ENCODE results near the gene CCL28. TPM values are rescaled to one million over a fixed set of nuclear protein-coding genes. Genes with fewer than 3 reads are reported as not detected.

Gene CCL28
- total RNA-seq, 2 donors from 2014 or later, result 11.4 to 22.8 TPM

DNA sequence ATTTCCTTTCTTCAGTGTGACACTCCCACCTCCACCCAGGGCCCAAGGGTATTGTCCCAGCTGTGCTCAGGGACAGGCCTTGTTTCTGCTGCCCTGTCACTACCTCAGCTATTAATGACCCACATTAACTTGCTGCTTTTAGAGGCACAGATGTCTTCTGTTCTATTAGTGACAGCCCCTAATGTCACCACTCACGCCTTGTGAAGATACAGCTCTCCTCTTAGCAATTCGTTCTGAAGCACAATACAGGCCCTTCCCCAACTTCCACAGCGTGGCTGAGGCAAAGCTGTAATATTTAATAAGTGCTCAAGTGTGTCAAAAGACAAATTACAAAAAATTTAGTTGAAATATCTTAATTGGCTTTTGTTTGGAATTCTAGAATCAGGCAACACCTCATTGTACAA is 54.3 kb downstream of the CCL28 start:
- H3K27ac Mint-ChIP-seq, result no peak overlapping the region
- no peak for ATAC-seq (replicated peaks)
- peaks cover 7% of the 10 kb centered on the region for H3K9me3 Mint-ChIP-seq
- H3K36me3 Mint-ChIP-seq (ENCODE audit: low read depth), result no peaks in the 10 kb centered on the region
- no peaks in the 10 kb centered on the region for H3K27me3 Mint-ChIP-seq
- H3K4me1 Mint-ChIP-seq, result no peaks in the 10 kb centered on the region
- H3K4me3 Mint-ChIP-seq, result no peak overlapping the region

DNA sequence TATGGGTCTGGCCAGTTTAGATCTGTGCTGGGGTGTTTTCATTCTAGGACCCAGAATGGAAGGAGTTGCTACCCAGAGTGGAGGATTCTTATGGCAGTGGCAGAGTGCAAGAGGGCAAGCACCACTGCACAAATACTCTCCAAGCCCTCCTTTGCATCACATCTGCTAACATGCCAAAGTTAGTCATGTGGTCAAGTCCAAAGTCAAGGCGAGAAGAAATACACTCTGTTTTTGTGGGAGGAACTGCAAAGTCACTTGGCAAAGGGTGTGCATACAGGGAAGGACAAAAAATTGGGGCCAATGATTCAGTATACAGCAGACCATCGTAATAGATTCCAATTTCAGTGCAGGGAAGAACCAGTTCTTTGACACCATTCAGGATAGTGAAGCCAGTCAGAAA is 55.1 kb downstream of the CCL28 start:
- H3K4me3 Mint-ChIP-seq, result no peak overlapping the region
- H3K4me1 Mint-ChIP-seq, result no peaks in the 10 kb centered on the region
- ATAC-seq (replicated peaks), result no peak
- peaks cover 7% of the 10 kb centered on the region for H3K9me3 Mint-ChIP-seq
- H3K27me3 Mint-ChIP-seq, result no peaks in the 10 kb centered on the region
- H3K36me3 Mint-ChIP-seq (ENCODE audit: low read depth), result no peaks in the 10 kb centered on the region
- H3K27ac Mint-ChIP-seq, result no peak overlapping the region

DNA sequence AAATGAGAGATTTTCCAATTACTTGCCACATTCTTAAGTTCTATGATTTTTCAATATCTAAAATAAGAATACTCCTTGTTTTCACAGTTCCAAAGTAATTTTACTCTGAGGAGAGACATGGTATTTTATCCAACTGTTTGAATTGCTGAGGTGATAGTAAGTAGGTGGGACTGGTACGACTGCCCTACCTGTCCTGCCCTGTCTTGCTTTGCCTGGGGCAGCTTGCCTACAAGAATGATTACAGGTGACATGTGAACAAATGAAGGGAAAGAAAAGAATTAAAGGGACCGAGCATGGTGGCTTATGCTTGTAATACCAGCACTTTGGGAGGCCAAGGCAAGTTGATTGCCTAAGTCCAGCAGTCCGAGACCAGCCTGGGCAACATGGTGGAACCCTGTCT is 57.4 kb downstream of the CCL28 start:
- ATAC-seq (replicated peaks), result no peak

DNA sequence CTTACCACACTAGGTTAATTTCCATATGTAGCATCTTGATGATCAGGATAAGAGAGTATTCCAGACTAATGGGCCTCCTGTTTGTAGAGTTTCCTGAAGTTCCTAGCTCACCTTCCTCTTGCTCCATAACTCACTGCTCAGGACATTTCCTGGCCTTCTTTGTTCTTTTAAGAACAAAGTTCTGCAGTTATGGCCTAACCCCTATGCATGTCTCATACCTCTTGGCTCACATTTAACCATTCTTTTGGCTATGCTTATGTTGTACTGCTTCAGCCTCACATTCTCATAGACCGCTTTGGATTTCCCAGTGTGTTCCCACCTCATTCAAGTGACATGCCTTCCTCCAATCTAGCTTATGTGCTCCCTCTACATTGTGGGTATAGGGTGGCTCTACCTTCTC is 58.5 kb downstream of the CCL28 start:
- no peak overlapping the region for H3K27ac Mint-ChIP-seq
- H3K4me1 Mint-ChIP-seq, result no peaks in the 10 kb centered on the region
- ATAC-seq (replicated peaks), result no peak
- H3K36me3 Mint-ChIP-seq (ENCODE audit: low read depth), result no peaks in the 10 kb centered on the region
- no peak overlapping the region for H3K4me3 Mint-ChIP-seq
- H3K27me3 Mint-ChIP-seq, result peaks cover 6% of the 10 kb centered on the region
- H3K9me3 Mint-ChIP-seq, result no peaks in the 10 kb centered on the region

More for the DNA sequence above, 57.4 kb downstream of the CCL28 start:
- Mint-ChIP-seq H3K9me3 (peaks cover 6% of the 10 kb centered on the region), H3K36me3 (ENCODE audit: low read depth) (no peaks in the 10 kb centered on the region), H3K27me3 (peaks cover 6% of the 10 kb centered on the region), H3K27ac (no peak overlapping the region), H3K4me3 (no peak overlapping the region), H3K4me1 (no peaks in the 10 kb centered on the region)

DNA sequence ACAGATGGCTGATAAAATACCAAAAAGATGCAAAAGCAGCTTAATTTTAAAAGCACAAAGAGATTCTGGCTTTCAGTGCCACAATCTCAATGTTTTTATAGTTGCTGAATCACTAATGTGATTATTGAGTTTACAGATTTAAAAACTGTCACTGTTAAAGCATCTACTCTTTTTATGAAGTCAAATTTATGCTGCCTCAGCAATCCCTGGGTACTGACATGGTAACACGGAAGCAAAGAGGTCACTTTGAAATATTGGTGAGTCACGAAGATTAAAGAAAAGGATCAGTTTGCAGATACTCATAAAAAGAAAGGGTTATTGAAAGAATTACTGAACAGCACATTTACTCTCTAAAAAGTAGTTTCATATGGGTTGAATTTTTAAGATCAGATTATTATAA is 59.3 kb downstream of the CCL28 start:
- H3K27me3 Mint-ChIP-seq, result peaks cover 6% of the 10 kb centered on the region
- H3K36me3 Mint-ChIP-seq (ENCODE audit: low read depth), result no peaks in the 10 kb centered on the region
- no peak for ATAC-seq (replicated peaks)
- H3K27ac Mint-ChIP-seq, result no peak overlapping the region
- no peaks in the 10 kb centered on the region for H3K4me1 Mint-ChIP-seq
- no peaks in the 10 kb centered on the region for H3K9me3 Mint-ChIP-seq
- H3K4me3 Mint-ChIP-seq, result no peak overlapping the region

- no peaks in the 10 kb centered on the region for H3K9me3 Mint-ChIP-seq
- H3K4me1 Mint-ChIP-seq, result no peaks in the 10 kb centered on the region
- peaks cover 6% of the 10 kb centered on the region for H3K27me3 Mint-ChIP-seq
- no peak overlapping the region for H3K4me3 Mint-ChIP-seq
- no peaks in the 10 kb centered on the region for H3K36me3 Mint-ChIP-seq (ENCODE audit: low read depth)
- no peak overlapping the region for H3K27ac Mint-ChIP-seq
- no peak for ATAC-seq (replicated peaks)
These were observed 60.1 kb downstream of the CCL28 start for GRCh38 chr5:43352131-43352530.

- H3K4me1 Mint-ChIP-seq, result no peaks in the 10 kb centered on the region
- no peak for ATAC-seq (replicated peaks)
- peaks cover 6% of the 10 kb centered on the region for H3K27me3 Mint-ChIP-seq
- no peak overlapping the region for H3K4me3 Mint-ChIP-seq
- no peak overlapping the region for H3K27ac Mint-ChIP-seq
- no peaks in the 10 kb centered on the region for H3K36me3 Mint-ChIP-seq (ENCODE audit: low read depth)
- no peaks in the 10 kb centered on the region for H3K9me3 Mint-ChIP-seq
These were observed 63.3 kb downstream of the CCL28 start for GRCh38 chr5:43348861-43349363.

- H3K4me1 Mint-ChIP-seq, result no peaks in the 10 kb centered on the region
- H3K27me3 Mint-ChIP-seq, result peaks cover 6% of the 10 kb centered on the region
- no peaks in the 10 kb centered on the region for H3K36me3 Mint-ChIP-seq (ENCODE audit: low read depth)
- ATAC-seq (replicated peaks), result no peak
- H3K27ac Mint-ChIP-seq, result no peak overlapping the region
- no peak overlapping the region for H3K4me3 Mint-ChIP-seq
- H3K9me3 Mint-ChIP-seq, result no peaks in the 10 kb centered on the region
These were observed 64.0 kb downstream of the CCL28 start for GRCh38 chr5:43348207-43348606.

- H3K4me1 Mint-ChIP-seq, result peaks cover 12% of the 10 kb centered on the region
- ATAC-seq (replicated peaks), result peak; percentile 73
- H3K27me3 Mint-ChIP-seq, result peaks cover 5% of the 10 kb centered on the region
- H3K36me3 Mint-ChIP-seq (ENCODE audit: low read depth), result peaks cover 10% of the 10 kb centered on the region
- peak overlapping the region; percentile 28 for H3K27ac Mint-ChIP-seq
- H3K4me3 Mint-ChIP-seq, result peak overlapping the region; percentile 1
- H3K9me3 Mint-ChIP-seq, result peaks cover 7% of the 10 kb centered on the region
These were observed 73.3 kb downstream of the CCL28 start for GRCh38 chr5:43338862-43339261.

- peak overlapping the region; percentile 22 for H3K4me3 Mint-ChIP-seq
- H3K36me3 Mint-ChIP-seq (ENCODE audit: low read depth), result peaks cover 10% of the 10 kb centered on the region
- peak overlapping the region; percentile 40 for H3K27ac Mint-ChIP-seq
- H3K9me3 Mint-ChIP-seq, result peaks cover 23% of the 10 kb centered on the region
- H3K27me3 Mint-ChIP-seq, result peaks cover 22% of the 10 kb centered on the region
- peak; percentile 93 for ATAC-seq (replicated peaks)
- H3K4me1 Mint-ChIP-seq, result peaks cover 12% of the 10 kb centered on the region
These were observed 76.0 kb downstream of the CCL28 start for GRCh38 chr5:43336159-43336558.

DNA sequence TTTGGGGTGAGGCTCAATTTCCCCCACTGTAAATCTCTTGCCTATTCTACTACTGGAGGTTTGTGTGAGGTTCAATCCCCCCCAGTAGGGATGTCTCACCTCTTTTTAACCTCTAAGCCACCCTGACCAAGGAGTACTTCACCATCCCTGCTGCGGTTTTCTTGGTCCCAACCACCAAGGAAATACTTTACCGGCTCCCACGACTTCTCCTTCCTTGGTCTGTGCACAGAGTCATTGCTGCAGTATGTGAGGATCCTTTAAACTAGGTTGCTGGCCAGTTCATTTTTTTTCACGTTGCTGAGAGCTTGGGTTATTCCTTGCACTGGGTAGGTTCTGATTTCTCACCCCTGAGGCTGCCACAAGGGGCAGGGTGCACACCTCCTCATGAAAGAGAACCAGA is 76.5 kb downstream of the CCL28 start:
- H3K4me1 Mint-ChIP-seq, result peaks cover 12% of the 10 kb centered on the region
- peak overlapping the region; percentile 40 for H3K27ac Mint-ChIP-seq
- peaks cover 23% of the 10 kb centered on the region for H3K9me3 Mint-ChIP-seq
- peaks cover 10% of the 10 kb centered on the region for H3K36me3 Mint-ChIP-seq (ENCODE audit: low read depth)
- H3K27me3 Mint-ChIP-seq, result peaks cover 22% of the 10 kb centered on the region
- H3K4me3 Mint-ChIP-seq, result peak overlapping the region; percentile 22
- no peak for ATAC-seq (replicated peaks)

DNA sequence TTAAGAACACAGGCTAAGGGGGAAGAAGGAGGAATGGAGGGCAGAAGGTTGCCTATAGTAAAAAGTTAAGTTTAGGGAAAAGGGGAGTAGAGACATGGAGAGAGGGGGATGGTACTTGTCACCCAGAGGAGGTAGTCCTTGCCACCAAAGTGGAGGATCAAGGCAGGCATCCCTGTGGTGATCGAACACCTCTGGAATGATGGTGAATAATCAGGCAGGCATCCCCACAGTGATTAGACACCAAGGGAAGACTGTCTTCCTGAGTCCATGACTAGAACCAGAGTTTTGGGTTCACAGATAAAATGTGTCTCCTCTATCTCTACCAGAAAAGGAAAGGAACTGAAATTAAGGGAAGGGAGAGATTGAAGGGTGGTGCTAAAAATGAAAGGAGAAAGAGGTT is 79.8 kb downstream of the CCL28 start:
- Mint-ChIP-seq H3K36me3 (ENCODE audit: low read depth) (peaks cover 10% of the 10 kb centered on the region), H3K27me3 (peaks cover 17% of the 10 kb centered on the region), H3K4me1 (peaks cover 6% of the 10 kb centered on the region), H3K27ac (peak overlapping the region; percentile 26), H3K4me3 (no peak overlapping the region), H3K9me3 (peaks cover 19% of the 10 kb centered on the region)
- no peak for ATAC-seq (replicated peaks)

Other genes starting within 250 kb of the CCL28 start
- gene NIM1K, start 220.2 kb downstream of the CCL28 start, total RNA-seq, result 1 to 10 TPM; 1.7 to 4.3 TPM
- 100 to 1,000 TPM in 1 of 2 donors, 10 to 100 TPM in 1; 90.2 to 108 TPM for gene HMGCS1, start 99.0 kb downstream of the CCL28 start, total RNA-seq
- gene TMEM267, start 71.5 kb upstream of the CCL28 start, total RNA-seq, result 10 to 100 TPM in 1 of 2 donors, 1 to 10 TPM in 1; 9.5 to 14.6 TPM
- gene C5orf34, start 102.8 kb upstream of the CCL28 start, total RNA-seq, result 10 to 100 TPM in 1 of 2 donors, 1 to 10 TPM in 1; 7.7 to 11.7 TPM
- gene PAIP1, start 144.7 kb upstream of the CCL28 start, total RNA-seq, result 10 to 100 TPM; 28.3 to 43.6 TPM
- gene NNT, start 190.8 kb upstream of the CCL28 start, total RNA-seq, result 10 to 100 TPM; 87.5 to 97.2 TPM